Adipocyte (in vitro differentiated cells): ENCODE results near the gene RPL28.

Experiments
- DNase-seq: peaks from one replicate; pipeline ENCODE4 v3.0.0-alpha.2; 2015; ENCODE audit warnings: low read depth
- H3K27me3 ChIP-seq: replicated peaks from 2 replicates; pipeline ENCODE4 v1.7.0; 2013; ENCODE audit warnings: mild to moderate bottlenecking, low read length, moderate library complexity; ENCODE audit not compliant: control insufficient read depth, insufficient read depth
- H3K36me3 ChIP-seq: 2 replicates; pipeline ENCODE4 v1.7.0; 2013; ENCODE audit warnings: low read length, mild to moderate bottlenecking, moderate library complexity; ENCODE audit not compliant: control insufficient read depth, insufficient read depth, severe bottlenecking
- H3K4me1 ChIP-seq: 2 replicates; pipeline ENCODE4 v1.7.0; 2013; ENCODE audit warnings: mild to moderate bottlenecking, low read length, moderate library complexity; ENCODE audit not compliant: control insufficient read depth, insufficient read depth
- H3K4me3 ChIP-seq: 2 replicates; pipeline ENCODE4 v1.7.0; 2013; ENCODE audit warnings: mild to moderate bottlenecking, low read length, moderate library complexity
- H3K9ac ChIP-seq: 2 replicates; pipeline ENCODE4 v1.7.0; 2013; ENCODE audit warnings: mild to moderate bottlenecking, low read length, moderate library complexity
- H3K9me3 ChIP-seq: 2 replicates; pipeline ENCODE4 v1.7.0; 2013; ENCODE audit warnings: mild to moderate bottlenecking, low read length, moderate library complexity; ENCODE audit not compliant: control insufficient read depth

The RPL28 gene

GRCh38 chr19:55424518-55424917 is 38.8 kb downstream of the RPL28 start:
- DNase-seq, result no peak
- H3K9ac ChIP-seq, result no peak overlapping the region

GRCh38 chr19:55426042-55426441 is 40.3 kb downstream of the RPL28 start:
- H3K9ac ChIP-seq, result no peak overlapping the region
- peaks cover 38% of the 10 kb centered on the region for H3K27me3 ChIP-seq
- H3K4me1 ChIP-seq, result no peaks in the 10 kb centered on the region
- no peaks in the 10 kb centered on the region for H3K36me3 ChIP-seq
- DNase-seq, result no peak
- H3K4me3 ChIP-seq, result no peak overlapping the region
- no peaks in the 10 kb centered on the region for H3K9me3 ChIP-seq

More at GRCh38 chr19:55424518-55424917, 38.8 kb downstream of the RPL28 start:
- H3K9me3 ChIP-seq, result no peaks in the 10 kb centered on the region
- no peaks in the 10 kb centered on the region for H3K36me3 ChIP-seq
- H3K27me3 ChIP-seq, result peaks cover 35% of the 10 kb centered on the region
- no peaks in the 10 kb centered on the region for H3K4me1 ChIP-seq
- H3K4me3 ChIP-seq, result no peak overlapping the region

DNA sequence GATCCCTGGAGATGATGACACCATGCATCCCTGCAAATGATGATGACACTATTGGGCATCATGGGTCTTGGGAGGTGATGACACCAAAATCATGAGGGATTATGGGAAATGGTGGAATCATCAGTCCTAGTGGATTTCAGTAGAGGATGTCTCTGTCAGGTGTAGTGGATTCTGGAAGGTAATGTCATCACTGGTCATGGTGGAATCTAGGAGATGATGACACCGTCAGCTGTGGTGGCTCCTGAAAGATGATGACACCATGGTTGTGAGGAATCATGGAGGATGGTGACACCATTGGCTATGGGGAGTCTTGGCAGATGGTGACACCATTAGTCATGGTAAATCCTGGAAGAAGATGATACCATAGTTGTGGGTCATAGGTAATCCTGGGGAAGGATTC is 45.5 kb downstream of the RPL28 start:
- no peaks in the 10 kb centered on the region for H3K9me3 ChIP-seq
- H3K27me3 ChIP-seq, result peaks cover 58% of the 10 kb centered on the region
- H3K4me3 ChIP-seq, result no peak overlapping the region
- H3K36me3 ChIP-seq, result no peaks in the 10 kb centered on the region
- H3K9ac ChIP-seq, result no peak overlapping the region
- H3K4me1 ChIP-seq, result no peaks in the 10 kb centered on the region
- DNase-seq, result no peak

DNA sequence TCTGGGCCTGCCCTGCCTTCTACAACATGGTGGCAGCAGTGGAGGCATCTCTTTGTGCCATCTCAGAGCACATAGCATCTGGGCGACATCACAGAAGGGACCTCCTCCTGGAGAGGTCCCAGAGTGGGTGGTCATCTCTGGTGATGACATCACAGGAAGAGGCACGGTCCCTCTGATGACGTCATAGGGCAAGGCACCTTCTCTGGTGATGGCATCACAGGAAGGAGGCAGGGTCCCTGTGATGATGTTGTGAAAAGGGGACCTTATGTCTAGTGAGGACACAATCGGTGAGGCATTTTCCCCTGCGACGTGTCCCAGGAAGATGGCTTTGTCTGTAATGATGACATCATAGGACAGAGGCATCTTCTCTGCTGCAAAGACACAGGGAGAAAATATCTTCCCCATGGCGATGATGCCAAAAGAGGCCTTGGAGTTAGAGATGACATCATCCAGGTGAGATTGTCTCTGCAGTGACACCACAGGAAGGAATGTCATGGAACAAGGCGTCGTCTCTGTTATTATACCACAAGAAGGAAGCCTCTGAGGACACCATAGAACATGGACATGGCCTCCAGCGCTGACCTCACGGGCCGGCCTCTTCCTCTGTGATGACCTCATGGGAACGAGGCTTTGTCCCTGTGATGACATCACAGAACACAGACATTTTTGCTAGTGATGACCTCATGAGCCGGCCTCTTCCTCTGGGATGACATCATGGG is 46.7 kb downstream of the RPL28 start:
- H3K4me3 ChIP-seq, result no peak overlapping the region
- H3K9me3 ChIP-seq, result no peaks in the 10 kb centered on the region
- no peaks in the 10 kb centered on the region for H3K36me3 ChIP-seq
- H3K4me1 ChIP-seq, result no peaks in the 10 kb centered on the region
- no peak overlapping the region for H3K9ac ChIP-seq
- no peak for DNase-seq
- peaks cover 62% of the 10 kb centered on the region for H3K27me3 ChIP-seq

DNA sequence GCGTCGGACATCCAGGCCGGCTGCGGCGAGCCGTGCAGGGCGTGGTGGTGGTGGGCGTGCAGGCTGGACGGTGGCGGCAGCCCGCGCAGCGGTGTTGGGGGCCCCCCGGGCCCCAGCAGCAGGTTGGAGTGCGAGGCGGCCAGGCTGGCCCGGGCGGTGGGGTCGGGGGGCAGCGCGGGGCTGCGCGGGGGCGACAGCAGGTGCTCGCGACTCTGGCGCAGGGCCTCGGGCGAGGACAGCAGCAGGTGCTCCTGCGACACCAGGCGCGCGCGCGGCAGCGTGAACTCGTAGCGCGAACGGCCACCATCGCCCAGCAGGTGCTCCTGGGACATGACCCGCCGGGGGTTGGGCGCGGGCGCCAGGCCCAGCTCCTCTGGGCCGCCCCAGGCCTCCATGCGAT is 47.6 kb downstream of the RPL28 start:
- H3K4me3 ChIP-seq, result no peak overlapping the region
- no peaks in the 10 kb centered on the region for H3K36me3 ChIP-seq
- peaks cover 65% of the 10 kb centered on the region for H3K27me3 ChIP-seq
- no peak overlapping the region for H3K9ac ChIP-seq
- no peaks in the 10 kb centered on the region for H3K9me3 ChIP-seq
- H3K4me1 ChIP-seq, result no peaks in the 10 kb centered on the region
- DNase-seq, result no peak

- DNase-seq, result no peak
- Histone ChIP-seq H3K36me3 (no peaks in the 10 kb centered on the region), H3K4me3 (no peak overlapping the region)
These were observed 48.7 kb downstream of the RPL28 start for GRCh38 chr19:55434356-55434919.

GRCh38 chr19:55435020-55435419 is 49.3 kb downstream of the RPL28 start:
- Histone ChIP-seq H3K36me3 (no peaks in the 10 kb centered on the region), H3K4me1 (no peaks in the 10 kb centered on the region), H3K27me3 (peaks cover 69% of the 10 kb centered on the region), H3K9me3 (no peaks in the 10 kb centered on the region), H3K9ac (no peak overlapping the region), H3K4me3 (no peak overlapping the region)
- DNase-seq, result no peak

More at GRCh38 chr19:55434356-55434919, 48.7 kb downstream of the RPL28 start:
- peaks cover 71% of the 10 kb centered on the region for H3K27me3 ChIP-seq
- no peaks in the 10 kb centered on the region for H3K4me1 ChIP-seq
- no peaks in the 10 kb centered on the region for H3K9me3 ChIP-seq
- H3K9ac ChIP-seq, result no peak overlapping the region

DNA sequence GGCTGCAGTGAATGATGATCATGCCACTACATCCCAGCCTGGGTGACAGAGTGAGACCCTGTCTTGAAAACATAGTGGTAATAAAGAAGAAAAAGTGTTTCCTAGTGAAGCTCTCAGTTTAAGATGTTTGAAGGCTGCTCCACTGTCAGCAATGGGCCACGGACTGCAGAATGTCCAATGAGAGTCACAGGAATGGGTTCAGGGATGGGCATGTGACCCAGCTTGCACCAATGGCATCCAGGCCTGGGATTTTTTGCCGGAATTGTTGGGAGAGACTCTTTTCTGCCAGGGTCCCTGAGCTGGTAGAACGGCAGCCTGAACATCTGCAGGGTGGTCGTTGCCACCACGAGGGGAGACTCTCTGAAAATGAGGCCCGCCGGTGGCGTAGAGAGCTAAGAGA is 51.1 kb downstream of the RPL28 start:
- H3K4me1 ChIP-seq, result no peaks in the 10 kb centered on the region
- H3K27me3 ChIP-seq, result peaks cover 69% of the 10 kb centered on the region
- H3K36me3 ChIP-seq, result no peaks in the 10 kb centered on the region
- no peak for DNase-seq
- H3K9ac ChIP-seq, result no peak overlapping the region
- H3K9me3 ChIP-seq, result no peaks in the 10 kb centered on the region
- no peak overlapping the region for H3K4me3 ChIP-seq

GRCh38 chr19:55437410-55437809 is 51.7 kb downstream of the RPL28 start:
- H3K9me3 ChIP-seq, result no peaks in the 10 kb centered on the region
- no peaks in the 10 kb centered on the region for H3K4me1 ChIP-seq
- no peaks in the 10 kb centered on the region for H3K36me3 ChIP-seq
- no peak overlapping the region for H3K9ac ChIP-seq
- H3K4me3 ChIP-seq, result no peak overlapping the region
- H3K27me3 ChIP-seq, result peaks cover 65% of the 10 kb centered on the region
- DNase-seq, result peak; percentile 75

GRCh38 chr19:55439052-55439451 is 53.3 kb downstream of the RPL28 start:
- Histone ChIP-seq H3K9me3 (no peaks in the 10 kb centered on the region), H3K27me3 (peaks cover 63% of the 10 kb centered on the region)
- no peak for DNase-seq

DNA sequence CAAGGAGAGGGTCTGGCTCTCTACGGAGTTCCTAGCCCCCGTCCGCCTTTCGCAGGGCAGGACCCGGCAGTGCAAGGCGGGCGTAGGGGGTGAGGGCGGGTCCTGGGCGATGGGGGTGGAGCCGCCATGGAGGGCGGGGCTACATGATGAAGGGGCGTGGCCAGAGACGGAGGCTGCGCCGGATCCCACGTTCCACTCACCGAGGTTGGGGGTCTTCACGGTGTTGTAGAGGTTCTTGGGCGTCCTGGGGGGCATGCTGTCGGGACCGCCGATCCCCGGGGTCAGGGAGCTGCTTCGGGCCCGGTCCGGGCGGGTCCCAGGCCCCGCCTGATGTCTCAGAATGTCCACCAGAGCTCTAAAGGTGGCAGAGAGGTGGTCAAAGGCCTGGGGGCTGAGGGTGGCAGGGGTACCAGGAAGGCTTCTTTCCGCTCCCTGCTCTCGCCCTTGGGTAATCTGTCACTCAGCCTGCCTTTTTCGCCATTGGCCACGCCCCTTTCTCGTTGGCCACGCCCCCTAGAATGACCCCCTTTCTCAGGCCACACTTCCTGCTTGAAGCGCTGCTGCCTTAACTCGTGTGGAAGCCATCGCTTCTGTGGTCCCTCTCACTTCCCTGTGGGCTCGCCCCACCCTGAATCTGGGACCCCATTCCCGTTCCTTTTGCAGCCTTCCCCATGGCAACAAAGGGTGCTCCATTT is 54.8 kb downstream of the RPL28 start:
- Histone ChIP-seq H3K36me3 (no peaks in the 10 kb centered on the region), H3K27me3 (peaks cover 66% of the 10 kb centered on the region), H3K9ac (no peak overlapping the region), H3K4me1 (no peaks in the 10 kb centered on the region), H3K4me3 (no peak overlapping the region), H3K9me3 (no peaks in the 10 kb centered on the region)
- no peak for DNase-seq

More at GRCh38 chr19:55439052-55439451, 53.3 kb downstream of the RPL28 start:
- Histone ChIP-seq H3K9ac (no peak overlapping the region), H3K4me3 (no peak overlapping the region), H3K36me3 (no peaks in the 10 kb centered on the region), H3K4me1 (no peaks in the 10 kb centered on the region)
